ENCODE data around the gene WDR45B.

WDR45B gene

DNA sequence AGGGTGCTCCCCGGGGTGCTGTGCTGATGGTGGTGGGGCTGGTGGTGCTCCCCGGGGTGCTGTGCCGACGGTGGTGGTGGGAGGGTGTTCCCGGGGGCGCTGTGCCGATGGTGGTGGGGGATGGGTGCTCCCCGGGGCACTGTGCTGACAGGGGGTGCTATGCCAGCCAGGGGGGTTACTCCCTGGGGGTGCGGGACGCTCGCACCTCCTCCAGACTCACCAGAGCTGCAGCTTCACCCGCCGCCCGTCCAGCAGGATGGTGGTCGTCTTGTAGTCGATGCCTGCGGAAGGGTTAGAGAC lies 16.0 kb upstream of the WDR45B start:
- Histone ChIP-seq H3K9me3 (no peaks in the 10 kb centered on the region), H3K4me1 (peaks cover 0 to 10% (median 3%) of the 10 kb centered on the region in 4 donors), H3K27me3 (no peaks in the 10 kb centered on the region), H3K27ac (no peak overlapping the region), H3K36me3 (peaks cover 2 to 69% (median 18%) of the 10 kb centered on the region in 3 donors), H3K4me3 (no peak overlapping the region)
- DNase-seq, result no peak
- TF ChIP-seq, protein P1, sequence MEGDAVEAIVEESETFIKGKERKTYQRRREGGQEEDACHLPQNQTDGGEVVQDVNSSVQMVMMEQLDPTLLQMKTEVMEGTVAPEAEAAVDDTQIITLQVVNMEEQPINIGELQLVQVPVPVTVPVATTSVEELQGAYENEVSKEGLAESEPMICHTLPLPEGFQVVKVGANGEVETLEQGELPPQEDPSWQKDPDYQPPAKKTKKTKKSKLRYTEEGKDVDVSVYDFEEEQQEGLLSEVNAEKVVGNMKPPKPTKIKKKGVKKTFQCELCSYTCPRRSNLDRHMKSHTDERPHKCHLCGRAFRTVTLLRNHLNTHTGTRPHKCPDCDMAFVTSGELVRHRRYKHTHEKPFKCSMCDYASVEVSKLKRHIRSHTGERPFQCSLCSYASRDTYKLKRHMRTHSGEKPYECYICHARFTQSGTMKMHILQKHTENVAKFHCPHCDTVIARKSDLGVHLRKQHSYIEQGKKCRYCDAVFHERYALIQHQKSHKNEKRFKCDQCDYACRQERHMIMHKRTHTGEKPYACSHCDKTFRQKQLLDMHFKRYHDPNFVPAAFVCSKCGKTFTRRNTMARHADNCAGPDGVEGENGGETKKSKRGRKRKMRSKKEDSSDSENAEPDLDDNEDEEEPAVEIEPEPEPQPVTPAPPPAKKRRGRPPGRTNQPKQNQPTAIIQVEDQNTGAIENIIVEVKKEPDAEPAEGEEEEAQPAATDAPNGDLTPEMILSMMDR (IDR thresholded peaks at IDR 0.05), result no peak
- intact Hi-C loops (cut with DNase I; ENCODE audit: low total_unique reads), result no loop called here

DNA sequence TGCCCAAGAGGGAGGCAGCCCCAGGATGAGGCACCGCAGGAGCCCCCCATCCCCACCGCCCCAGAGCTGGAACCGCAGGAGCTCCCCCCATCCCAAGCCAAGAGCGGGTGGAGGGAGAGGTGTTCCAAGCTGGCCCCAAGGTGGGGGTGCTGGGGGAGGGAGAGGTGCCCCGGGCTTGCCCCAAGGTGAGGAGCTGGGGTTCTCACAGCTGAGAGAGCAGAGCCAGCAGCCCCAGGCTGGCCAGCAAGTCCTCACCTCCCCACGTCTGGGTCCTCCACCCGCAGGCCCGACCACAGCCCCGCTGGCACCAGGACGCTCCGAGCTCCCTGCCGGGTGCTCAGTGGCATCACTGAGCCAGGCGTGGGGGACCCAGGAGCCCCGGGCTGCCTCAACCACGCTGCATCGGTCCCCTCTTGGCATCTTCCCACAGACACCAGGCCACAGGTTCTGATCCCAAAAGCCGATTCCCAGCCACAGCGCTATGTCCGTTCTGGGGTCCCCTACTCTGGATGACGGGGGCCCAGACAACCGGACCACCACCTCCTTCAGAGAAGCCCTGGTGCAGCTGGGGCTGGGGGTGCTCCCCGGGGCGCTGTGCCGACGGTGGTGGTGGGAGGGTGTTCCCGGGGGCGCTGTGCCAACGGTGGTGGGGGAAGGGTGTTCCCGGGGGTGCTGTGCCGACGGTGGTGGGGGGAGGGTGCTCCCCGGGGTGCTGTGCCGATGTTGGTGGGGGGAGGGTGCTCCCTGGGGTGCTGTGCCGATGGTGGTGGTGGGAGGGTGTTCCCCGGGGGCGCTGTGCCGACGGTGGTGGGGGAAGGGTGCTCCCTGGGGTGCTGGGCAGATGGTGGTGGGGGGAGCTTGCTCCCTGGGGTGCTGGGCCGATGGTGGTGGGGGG lies 15.4 kb upstream of the WDR45B start:
- no peak overlapping the region for H3K4me3 ChIP-seq
- TF ChIP-seq, protein P1 (IDR thresholded peaks at IDR 0.05), result no peak
- H3K9me3 ChIP-seq, result no peaks in the 10 kb centered on the region
- intact Hi-C loops (cut with DNase I; ENCODE audit: low total_unique reads), result no loop called here
- DNase-seq, result peak in 1 of 2 donors; percentile 14
- no peak overlapping the region for H3K27ac ChIP-seq
- H3K36me3 ChIP-seq, result peaks cover 8 to 75% (median 24%) of the 10 kb centered on the region in 3 donors
- H3K4me1 ChIP-seq, result peaks cover 0 to 5% (median 2%) of the 10 kb centered on the region in 4 donors
- no peaks in the 10 kb centered on the region for H3K27me3 ChIP-seq

DNA sequence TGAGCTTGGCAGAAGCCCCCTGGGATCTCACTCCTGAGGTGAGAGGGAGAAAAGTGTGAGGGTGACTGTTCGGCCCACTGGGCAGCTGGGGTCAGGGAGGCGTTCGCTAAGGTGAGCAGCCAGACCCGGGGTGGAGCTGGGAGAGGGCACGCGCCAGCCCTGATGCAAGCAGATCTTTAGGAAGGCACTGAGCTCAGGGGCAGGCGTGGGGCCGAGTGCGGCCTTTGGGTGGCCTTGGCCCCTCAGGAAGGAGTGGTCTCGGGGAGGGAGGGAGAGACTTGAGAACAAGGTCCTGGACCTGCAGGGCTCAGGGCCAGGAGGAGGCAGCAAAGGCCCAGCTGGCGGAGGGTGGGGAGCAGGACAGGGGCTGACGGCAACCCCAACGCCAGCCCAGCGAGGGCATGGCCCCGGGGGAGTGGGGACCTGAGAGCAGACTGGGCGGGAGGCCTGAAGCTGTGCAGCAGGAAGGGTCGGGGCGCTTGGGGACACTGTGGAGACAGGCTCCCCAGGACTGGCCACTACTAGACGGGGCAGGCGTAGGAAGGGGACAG lies 14.5 kb upstream of the WDR45B start:
- Histone ChIP-seq H3K4me3 (no peak overlapping the region), H3K27ac (no peak overlapping the region), H3K27me3 (no peaks in the 10 kb centered on the region), H3K9me3 (no peaks in the 10 kb centered on the region), H3K4me1 (no peaks in the 10 kb centered on the region), H3K36me3 (peaks cover 11 to 80% (median 32%) of the 10 kb centered on the region in 3 donors)
- intact Hi-C loops (cut with DNase I; ENCODE audit: low total_unique reads), result no loop called here
- peak in 1 of 2 donors; percentile 6 for DNase-seq
- TF ChIP-seq, protein P1 (IDR thresholded peaks at IDR 0.05), result no peak

DNA sequence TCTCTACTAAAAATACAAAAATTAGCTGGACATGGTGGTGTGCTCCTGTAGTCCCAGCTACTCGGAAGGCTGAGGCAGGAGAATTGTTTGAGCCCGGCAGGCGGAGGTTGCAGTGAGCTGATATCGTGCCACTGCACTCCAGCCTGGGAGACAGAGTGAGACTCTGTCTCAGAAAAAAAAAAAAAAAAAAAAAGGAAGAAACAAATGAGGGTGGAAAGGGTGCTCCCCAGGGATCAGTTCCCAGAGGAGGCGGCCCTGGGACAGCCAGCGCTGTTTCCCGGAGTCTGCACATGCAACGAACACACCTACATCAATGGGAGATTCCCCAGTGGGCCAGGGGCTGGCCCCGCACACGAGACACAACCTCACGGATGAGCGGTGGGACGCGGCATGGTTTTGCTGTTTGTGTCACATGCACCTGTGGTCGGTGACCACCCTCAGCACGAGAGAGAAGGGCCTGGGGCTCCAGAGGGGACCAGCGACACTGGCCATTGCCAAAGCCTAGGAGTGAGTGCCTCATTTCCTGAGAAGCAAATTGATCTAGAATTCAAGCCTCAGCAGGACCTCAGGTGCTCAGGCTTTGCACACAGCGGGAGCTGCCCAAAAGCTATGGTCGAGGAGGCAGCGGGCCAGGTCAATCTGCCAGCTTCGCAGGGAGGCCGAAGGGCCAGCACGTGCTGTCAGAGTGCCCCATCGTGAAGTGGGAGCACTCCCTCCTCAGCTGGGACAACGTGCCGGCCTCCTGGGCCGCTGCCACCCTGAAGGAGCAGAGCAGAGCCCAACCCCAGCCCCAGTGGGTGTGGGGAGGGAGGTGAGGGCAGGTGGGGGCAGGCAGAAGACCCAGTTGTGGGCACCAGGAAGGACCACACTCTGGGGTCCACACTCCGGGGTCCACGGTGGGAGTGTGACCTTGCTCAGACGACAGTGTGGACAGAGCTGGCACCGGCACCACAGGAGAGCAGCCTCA lies 13.8 kb upstream of the WDR45B start:
- Histone ChIP-seq H3K9me3 (no peaks in the 10 kb centered on the region), H3K36me3 (peaks cover 11 to 76% (median 40%) of the 10 kb centered on the region in 3 donors), H3K27ac (no peak overlapping the region), H3K4me3 (no peak overlapping the region), H3K27me3 (no peaks in the 10 kb centered on the region), H3K4me1 (no peaks in the 10 kb centered on the region)
- TF ChIP-seq, protein P1 (IDR thresholded peaks at IDR 0.05), result no peak
- DNase-seq, result peak in 1 of 2 donors; percentile 2
- intact Hi-C loops (cut with DNase I; ENCODE audit: low total_unique reads), result no loop called here

DNA sequence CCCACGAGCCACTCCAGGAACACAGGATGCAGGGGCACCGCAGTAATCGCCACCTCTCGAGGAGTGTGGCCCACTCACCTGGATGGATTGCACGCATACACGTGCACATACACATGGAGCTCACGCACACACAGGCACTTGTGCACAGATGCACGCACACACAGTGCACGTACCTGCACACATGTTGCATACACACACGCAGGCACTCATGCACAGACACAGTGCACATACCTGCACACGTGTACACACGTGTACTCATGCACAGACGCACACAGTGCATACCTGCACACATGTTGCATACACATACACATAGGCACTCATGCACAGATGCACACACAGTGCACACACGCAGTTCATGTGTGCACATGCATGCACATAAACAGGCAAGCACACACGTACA lies 11.6 kb upstream of the WDR45B start:
- Histone ChIP-seq H3K27ac (no peak overlapping the region), H3K4me3 (no peak overlapping the region), H3K4me1 (no peaks in the 10 kb centered on the region), H3K27me3 (no peaks in the 10 kb centered on the region), H3K36me3 (peaks cover 11 to 92% (median 50%) of the 10 kb centered on the region in 3 donors), H3K9me3 (no peaks in the 10 kb centered on the region)
- intact Hi-C loops (cut with DNase I; ENCODE audit: low total_unique reads), result no loop called here
- DNase-seq, result peak in 1 of 2 donors; percentile 38
- TF ChIP-seq, protein P1 (IDR thresholded peaks at IDR 0.05), result no peak
